Activated T-cell treated with anti-CD3 and anti-CD28 coated beads for 4 hours (primary cell): Measurements from ENCODE around the gene SLC66A3.

Source experiments
- DNase-seq: peaks from one replicate; pipeline ENCODE4 v3.0.0-alpha.2; 2020

Gene SLC66A3

DNA sequence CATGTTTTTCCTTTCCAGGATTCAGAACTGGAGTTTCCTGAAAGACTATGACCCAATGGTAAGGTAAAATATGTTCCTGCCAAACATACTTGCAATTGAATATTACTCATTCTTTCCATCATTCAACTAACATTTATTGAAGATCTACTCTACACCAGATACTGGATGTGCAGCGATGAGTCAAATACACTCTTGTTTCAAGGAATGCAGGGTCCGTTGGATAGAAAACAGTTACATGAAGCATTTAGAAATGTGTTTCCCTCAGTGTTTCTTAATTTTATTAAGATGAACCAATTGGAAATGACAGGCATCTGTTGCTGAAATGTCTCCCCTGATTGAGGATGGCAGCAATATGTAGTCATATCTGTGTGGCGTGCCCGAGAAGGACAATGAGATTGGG is 14.8 kb upstream of the SLC66A3 start:
- DNase-seq = no peak

- DNase-seq = no peak
Measured at GRCh38 chr2:11141319-11141718, 13.9 kb upstream of the SLC66A3 start.

- no peak for DNase-seq
Measured at GRCh38 chr2:11142330-11142729, 12.9 kb upstream of the SLC66A3 start.

- no peak for DNase-seq
Measured at GRCh38 chr2:11142987-11143386, 12.3 kb upstream of the SLC66A3 start.

- no peak for DNase-seq
Measured at GRCh38 chr2:11144077-11144737, 11.1 kb upstream of the SLC66A3 start.

DNA sequence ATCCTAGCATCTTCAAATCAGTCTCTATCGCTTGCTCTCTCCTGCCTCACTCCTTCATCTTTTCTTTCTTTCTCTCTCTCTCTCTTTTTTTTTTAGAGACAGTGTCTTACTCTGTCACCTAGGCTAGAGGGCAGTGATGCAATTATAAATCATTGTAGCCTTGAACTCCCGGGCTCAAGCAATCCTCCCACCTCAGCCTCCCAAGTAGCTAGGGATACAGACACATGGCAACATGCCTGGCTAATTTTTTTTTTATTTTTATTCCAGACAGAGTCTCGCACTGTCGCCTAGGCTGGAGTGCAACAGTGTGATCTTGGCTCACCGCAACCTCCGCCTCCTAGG is 10.6 kb upstream of the SLC66A3 start:
- DNase-seq = no peak

DNA sequence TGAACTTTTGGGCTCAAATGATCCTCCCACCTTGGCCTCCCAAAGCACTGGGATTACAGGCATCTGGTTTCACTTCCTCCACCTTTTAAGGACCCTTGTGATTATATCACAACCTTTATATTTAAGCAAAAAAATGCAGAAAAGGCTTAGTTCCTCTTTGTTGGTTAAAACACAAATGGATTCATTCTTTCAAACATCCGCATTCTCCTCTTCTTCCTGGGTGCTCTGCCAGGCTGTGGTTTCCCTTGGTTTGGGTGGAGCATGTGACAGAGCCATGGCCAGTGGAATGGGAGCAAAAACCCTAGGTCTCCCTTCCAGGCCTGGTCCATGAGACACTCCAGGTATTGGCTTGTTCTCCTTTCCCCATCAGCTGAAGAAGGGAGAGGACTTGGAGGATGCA is 9.9 kb upstream of the SLC66A3 start:
- no peak for DNase-seq

GRCh38 chr2:11146076-11146475 is 9.2 kb upstream of the SLC66A3 start:
- DNase-seq = no peak

DNA sequence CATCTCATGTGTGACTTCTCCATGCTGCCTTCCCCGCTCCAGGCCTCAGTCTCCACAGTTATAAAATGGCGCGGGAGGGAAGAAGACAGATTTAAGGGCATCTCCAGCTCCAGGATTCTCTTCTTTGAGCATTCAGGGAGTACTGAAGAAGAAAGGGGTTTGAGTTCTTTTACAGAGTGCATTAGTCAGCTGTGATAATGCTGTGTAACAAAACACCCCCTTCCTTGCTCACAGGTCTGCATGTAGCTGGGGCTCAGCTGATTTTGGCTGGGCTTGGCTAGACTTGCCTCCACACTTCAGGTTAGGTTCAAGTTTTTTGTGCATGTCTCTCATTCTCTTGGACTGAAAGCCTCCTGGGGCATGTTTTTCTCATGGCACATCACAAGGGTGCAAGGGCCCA is 8.0 kb upstream of the SLC66A3 start:
- DNase-seq = no peak

GRCh38 chr2:11152591-11152990 is 2.7 kb upstream of the SLC66A3 start:
- DNase-seq = no peak

DNA sequence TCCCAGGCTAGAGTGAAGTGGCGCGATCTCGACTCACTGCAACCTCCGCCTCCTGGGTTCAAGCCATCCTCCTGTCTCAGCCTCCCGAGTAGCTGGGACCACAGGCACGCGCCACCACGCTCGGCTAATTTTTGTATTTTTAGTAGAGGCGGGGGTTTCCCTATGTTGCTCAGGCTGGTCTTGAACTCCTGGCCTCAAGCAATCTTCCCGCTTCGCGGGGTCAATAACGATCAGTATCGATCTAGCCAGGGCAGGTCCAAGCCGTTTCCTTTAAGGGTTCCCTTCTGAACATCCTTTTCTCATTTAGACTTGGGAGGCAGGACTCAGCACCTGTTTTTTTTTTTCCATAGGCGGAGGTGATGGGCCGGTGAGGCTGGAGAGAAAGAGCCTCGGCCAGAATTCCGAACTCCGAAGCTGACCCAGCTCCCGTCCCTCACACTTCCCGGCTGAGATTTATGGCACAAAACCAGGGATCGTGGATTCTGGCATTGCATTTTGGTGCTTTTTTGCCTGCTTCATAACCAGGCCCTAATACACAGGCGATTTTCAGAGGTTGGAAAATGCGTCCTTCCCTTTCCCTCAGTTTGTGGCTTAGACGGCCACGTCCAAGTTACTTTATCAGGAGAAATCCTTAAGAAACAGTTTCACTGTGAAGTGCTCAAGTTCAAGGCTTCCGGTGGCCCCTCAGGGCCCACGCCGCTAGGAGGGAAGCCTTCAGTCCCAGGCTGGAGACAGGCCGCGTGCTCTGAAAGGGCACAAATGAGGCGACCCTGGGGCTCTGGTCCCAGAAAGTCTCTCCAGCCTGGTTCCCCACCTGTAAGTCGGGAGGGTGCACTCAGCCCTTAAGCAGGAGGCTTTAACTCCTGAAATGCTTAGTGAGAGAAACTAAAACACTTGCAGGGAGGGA is 998 bp upstream of the SLC66A3 start:
- no peak for DNase-seq

GRCh38 chr2:11154923-11155380 is 315 bp upstream of the SLC66A3 start:
- peak; percentile 98 for DNase-seq

GRCh38 chr2:11156396-11157075 is 1.3 kb downstream of the SLC66A3 start:
- DNase-seq = no peak

GRCh38 chr2:11157296-11157695 is 2.0 kb downstream of the SLC66A3 start:
- no peak for DNase-seq

DNA sequence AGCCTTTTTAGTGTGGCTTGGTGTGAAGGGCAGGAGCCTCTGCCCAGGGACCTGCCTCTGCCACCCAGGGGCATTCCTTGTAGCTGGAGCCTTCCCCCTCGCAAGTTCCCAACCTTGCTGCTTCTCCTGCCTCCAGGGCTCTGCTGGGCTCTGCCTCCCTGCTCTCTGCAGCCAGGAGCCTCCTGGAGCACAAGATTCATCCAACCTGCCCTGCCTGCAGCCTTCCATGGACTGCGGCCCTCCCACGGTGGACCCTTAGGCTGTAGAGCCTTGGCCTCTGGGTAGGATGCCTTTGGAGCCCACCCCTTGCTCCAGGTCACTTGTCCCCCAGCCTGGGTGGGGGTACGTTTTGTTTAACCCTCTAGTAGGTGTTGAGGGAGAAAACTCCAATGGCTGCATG is 2.5 kb downstream of the SLC66A3 start:
- DNase-seq = no peak

- no peak for DNase-seq
Measured at GRCh38 chr2:11158916-11159573, 3.8 kb downstream of the SLC66A3 start.

DNA sequence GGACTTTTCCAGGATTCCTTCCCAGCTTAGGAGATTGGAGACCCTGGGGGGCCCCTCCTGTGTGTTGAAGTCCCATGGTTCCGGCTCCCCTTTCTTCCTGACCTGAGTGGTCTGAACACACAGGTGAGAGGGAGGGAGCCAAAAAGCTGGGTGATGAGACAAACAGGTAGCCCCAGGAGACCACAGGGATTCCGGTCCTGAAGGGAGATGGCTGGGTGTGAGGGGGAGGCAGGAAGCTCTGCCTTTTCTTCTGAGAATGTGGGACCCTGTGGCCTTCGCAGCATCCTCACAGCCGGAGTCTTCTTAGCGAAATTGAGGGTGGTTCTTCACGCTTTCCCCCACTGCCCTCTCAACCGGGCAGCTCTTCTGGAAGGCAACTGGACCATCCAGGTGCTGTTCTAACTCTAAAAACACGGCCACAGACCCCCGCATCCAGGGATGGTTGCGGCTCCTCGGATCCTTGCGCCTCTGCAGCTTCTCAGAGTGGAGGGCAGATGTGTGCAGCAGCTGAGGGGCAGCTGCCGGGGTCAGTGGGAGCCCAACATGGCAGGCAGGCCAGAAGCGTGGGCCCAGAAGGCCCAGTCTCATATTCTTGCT is 4.4 kb downstream of the SLC66A3 start:
- DNase-seq = no peak

DNA sequence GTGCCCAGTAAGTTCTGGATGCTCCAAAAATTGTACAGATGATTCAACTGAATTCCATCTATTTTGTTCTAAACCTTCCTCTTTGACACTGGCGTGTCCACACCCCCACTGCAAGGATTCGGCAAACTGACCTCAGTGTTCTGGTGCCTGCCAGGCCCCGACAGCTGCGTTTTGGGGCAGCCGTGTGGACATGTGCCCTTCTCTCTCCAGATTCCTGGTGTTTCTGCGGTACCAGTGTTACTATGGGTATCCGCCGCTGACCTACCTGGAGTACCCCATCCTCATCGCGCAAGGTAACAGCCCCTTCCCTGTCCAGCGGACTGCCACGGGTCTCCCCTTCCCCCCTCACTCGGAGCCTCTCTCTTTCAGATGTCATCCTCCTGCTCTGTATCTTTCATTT is 5.0 kb downstream of the SLC66A3 start:
- DNase-seq = no peak

- no peak for DNase-seq
Measured at GRCh38 chr2:11160731-11161455, 5.6 kb downstream of the SLC66A3 start.

GRCh38 chr2:11161747-11162146 is 6.5 kb downstream of the SLC66A3 start:
- no peak for DNase-seq

GRCh38 chr2:11163439-11164317 is 8.4 kb downstream of the SLC66A3 start:
- no peak for DNase-seq
